Stimulated activated CD8-positive, alpha-beta memory T cell treated with anti-CD3 and anti-CD28 coated beads, Interleukin-12 subunit alpha, Interleukin-12 subunit beta, amount 100 ng/mL, for 4 hours (primary cell): ENCODE results near the gene MMP24.
"Not testable (repeated sequence)": the region's sequence is repeated elsewhere in the genome, so short reads cannot be mapped to it uniquely, and the experiment has no call there.

Source experiments
- DNase-seq: peaks from one replicate; pipeline ENCODE4 v3.0.0-alpha.2; 2020; ENCODE audit warnings: low read depth

Gene MMP24

DNA sequence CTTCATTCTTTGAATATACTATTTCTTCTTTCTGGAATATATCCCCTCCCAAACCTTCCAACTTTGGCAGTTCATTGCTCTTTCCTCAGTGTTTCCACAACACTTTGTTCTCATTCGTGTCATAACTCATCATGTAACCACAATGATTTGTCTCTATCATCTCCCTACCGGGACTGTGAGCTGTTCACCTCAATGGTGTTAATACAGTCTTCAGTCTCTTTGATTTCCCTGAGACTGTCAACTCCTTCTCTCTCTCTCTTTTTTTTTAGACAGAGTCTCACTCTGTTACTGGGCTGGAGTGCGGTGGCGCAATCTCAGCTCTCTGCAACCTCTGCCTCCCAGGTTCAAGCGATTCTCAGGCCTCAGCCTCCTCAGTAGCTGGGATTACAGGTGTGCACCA, 2.5 kb upstream of the MMP24 start:
- DNase-seq = no peak

DNA sequence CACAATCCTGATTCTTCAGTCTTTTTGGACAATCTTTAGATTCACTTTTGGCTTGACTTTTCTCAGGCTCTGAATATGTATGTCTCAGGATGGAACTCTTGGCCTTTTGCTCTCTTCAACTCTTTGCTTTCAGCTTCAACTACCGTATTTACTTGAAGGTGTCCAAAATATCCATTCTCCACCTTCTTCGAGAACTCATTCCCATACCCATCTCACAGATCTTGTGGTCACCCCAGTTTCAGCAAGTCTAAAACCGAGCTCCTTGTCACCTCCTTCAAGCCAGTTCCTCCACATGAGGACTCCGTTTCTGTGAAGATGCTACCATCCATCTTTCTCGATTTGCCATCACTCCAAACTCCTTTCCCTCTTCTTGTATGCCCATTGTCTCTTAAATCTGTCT, 2.0 kb upstream of the MMP24 start:
- no peak for DNase-seq

DNA sequence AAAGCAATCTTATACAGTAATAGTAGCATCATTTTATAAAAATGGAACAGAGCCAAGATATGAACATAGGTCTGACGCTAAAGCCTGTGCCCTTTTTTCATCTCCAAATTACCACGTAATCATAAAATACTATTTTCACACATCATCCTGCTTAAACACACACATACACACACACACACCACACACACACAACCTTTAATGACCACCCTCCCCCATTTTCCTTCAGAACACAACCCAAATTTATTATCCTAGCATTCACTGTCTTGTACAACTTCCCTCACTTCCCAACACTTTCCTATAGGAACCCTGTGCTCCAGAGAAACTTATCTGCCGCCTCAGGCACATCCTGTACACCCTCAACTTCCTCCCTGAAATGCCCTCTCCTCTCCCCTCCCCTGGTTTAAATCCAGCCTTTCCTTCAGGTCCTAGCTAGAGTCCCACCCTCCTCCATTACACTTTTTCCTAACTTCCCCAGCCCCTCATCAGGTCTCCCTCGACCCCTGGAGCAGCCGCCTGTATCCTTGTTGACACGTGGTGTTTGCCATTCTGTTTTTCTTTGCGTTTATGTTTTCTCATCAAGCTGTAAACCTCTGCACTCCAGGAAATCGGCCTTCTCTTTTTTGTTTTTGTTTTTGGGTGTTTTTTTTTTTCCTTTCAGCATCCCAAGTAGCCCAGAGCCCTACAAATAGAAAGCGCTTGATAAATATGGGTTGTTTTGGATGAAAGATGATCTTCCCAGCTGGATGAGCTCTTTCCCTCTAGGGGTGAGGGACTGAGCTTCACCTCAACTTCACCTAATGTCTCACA, 968 bp upstream of the MMP24 start:
- DNase-seq = no peak

DNA sequence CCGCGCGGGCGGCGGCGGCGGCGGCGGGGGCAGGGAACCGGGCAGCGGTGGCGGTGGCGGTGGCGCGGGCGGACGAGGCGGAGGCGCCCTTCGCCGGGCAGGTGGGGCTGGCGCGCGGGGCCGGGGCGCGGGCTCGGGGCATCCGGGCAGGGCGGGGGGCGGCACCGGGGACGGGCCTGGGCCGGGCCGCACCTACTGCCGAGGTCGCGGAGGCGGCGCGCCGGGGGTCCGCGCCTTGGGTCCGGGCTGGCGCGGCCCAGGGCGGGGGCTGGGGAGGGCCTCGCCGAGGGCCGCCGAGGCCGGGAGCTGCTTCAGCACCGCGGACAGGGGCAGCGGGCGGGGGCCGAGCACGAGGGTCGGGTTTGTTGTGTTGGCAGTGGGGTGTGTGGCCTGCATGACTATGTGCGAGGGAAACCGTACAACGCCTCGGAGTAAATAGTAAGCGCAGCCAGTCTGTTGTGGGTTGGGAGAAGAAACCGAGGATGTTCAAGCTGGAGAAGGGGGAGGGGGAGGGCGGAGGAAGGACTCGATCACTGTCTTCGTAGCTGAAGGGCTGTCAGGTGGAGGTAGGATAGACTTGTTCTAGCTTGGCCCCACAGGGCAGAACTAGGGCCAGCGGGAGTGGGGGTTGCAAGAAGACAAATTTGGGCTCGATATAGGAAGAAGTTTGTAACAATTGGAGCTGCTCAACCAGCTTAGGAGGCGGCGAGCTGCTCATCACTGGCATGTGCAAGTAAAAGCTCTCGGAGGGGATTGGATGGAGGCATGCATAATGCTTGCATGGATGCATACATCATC, 593 bp downstream of the MMP24 start:
- DNase-seq = peak; percentile 8

DNA sequence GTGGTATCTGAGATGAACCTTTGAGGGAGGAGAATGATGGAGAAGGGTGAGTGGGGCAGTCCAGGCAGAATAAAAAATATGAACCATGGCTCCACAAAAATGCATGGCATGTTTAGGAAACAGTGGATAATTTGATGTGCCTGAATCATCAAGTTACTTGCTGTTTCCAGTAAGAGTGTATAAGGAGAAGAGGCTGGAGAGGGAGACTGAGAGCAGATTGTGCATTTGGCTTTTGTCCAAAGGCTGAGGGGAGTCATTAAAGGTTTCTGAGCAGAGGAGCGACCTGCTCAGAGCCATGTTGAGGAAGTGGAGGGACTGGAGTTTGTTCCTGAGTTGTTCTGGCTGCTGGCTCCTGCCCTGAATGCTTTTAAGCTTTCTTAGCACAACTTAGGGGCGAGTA, 6.1 kb downstream of the MMP24 start:
- DNase-seq = no peak

DNA sequence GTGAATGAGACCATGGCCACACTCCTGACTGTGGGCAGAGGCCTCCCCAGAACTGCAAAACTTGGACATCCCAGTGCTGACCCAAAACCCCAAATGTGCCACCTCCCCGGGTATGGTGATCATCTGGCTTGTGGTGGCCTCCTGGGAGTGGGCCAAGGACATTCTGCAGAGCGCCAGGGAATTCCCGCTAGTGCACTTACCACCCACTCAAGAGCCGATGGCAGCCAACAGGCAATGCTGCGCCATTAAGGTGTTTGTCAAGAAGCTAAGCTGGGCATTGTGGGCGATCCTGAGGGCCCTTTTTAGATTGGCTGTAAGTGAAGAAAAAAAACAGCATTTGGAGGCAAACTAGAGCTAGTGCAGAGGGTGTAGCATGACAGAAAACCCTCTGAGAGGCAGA, 9.4 kb downstream of the MMP24 start:
- DNase-seq = no peak

DNA sequence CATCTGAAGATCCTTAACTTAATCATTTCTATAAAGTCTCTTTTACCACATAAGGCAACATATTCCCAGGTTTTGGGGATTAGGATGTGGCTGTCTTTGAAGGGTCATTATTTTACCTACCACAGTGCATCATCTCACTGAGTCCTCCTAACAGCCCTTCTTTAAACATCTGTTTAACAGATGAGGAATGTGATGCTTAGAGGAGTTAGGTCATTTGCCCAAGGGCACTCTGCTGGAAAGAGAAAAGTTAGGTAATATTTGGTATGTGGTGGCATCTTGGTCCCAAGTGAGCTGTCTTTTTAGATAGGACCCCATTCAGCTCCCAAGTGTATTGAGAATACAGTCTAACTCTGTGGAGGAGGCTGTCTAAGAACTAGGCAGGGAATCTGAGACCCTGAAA, 11.0 kb downstream of the MMP24 start:
- DNase-seq = no peak

DNA sequence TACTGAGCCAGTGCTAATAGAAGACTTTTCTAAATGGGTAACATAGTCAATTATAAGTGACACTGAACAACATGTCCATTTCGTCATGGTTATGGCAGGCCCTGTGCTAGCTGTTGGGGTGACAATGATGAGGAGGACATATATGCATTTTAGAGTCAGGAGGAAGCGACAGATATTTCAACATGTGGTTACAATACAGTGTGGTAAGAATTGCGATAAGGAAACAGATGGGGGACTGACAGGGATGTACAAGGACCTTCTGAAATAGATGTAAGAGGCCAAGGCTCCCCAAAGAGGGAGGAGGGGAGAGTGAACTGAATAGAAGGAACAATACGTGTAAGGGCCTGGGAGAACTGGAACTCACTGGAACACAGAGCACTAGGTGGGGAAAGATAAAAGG, 11.7 kb downstream of the MMP24 start:
- DNase-seq = no peak

DNA sequence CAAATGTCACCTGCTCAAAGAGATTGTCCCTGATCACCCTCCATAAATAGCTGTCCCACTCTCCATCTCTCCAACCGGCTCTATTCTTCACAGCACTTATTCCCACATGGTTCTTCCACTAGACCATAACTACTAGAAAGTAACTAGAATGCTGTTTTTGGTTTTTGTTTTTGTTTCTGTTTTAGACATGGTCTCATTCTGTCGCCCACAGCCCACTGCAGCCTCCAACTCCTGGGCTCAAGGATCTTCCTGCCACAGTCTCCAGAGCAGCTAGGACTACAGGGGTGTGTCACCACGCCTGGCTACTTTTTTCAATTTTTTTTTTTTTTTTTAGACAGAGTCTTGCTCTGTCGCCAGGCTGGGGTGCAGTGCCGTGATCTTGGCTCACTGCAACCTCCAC, 12.2 kb downstream of the MMP24 start:
- no peak for DNase-seq

DNA sequence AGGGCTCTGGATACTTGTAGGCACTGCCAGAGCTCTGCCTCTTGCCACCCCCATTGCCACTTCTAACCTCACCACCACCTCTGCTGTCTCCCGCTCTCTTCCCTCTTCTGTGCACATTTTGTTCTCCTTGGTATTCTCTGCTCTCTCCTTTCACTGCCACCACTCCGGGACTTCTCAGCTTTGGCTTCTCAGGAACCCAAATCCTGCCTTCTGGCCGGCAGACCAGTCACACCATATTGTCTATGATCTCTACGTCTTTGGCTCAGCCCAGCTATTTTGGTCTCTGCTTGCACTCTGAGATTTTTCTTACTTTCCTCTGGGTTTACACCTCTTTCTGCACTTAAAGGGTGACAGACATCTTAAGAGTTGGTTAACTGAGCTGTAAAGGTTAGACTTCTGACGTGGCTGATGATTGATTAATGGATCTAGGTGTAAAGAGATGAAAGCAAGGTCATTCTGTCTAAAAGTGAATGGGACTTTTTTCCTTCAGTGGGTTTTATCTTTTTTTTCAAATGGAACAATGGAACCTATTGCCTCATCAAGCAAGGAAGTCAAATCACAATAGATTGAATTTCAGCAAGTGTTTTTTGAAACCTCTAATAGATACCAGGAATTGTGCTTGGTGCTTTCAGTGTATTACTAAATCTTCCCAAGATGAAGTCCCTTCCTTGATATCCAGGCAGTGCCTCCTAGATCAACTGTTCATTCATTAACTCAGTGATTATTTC, 13.8 kb downstream of the MMP24 start:
- DNase-seq = no peak

DNA sequence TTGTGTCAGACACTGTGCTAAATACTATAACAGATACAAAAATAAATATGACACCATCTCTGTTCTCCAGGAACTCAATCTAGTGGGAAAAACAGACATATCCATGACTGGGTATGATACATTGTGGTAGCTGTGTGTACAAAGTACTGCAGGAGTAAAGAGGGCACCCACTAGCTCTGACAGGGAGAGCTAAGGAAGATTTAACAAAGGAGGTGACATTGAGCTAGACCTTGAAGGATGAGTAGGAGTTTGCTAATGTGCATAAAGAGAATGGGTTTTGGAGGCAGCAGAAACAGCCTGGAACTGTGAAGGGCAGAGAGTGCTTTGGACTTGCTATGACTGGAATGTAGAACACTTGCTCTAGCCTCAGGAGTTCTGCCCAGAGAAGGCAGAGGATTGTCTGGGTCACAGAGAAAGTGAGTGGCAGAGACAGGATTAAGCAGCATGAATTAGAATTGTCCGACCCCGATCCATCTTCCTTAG, 14.4 kb downstream of the MMP24 start:
- no peak for DNase-seq

DNA sequence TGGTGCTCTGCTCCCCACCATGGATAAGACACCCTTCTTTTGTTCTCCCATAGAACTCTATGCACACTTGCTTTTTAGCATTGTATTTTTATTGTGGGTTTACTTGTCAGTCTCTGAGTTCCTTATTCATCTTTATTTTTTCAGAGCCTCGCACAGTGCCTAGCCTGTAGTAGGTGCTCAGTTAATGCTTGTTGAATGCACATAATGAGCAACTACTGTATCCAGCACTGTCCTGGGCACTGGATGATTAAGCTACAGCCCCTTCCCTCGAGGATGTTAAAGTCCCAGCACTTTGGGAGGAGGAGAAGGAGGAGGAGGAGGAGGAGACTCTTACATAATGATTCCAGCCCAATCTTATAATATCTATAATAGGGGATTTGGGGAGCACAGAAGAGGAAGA, 16.8 kb downstream of the MMP24 start:
- no peak for DNase-seq

DNA sequence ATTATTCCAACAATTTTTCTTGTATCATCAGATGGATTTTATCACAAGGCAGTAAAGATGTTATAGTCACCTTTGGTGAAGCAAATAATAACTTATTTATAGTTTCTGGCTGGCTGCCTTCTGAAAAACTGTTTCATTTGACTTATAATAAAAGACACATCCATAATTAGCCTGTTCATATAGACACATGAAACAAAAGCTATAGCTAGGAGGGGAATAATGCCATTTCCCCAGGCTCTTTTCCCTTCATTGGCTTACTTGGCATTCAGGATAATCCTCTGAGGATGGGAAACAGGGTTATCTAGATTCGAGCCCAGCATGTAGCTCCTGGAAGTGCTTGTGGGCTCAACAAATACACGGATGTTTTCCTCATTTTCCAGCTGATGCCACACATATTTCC, 17.5 kb downstream of the MMP24 start:
- DNase-seq = no peak

DNA sequence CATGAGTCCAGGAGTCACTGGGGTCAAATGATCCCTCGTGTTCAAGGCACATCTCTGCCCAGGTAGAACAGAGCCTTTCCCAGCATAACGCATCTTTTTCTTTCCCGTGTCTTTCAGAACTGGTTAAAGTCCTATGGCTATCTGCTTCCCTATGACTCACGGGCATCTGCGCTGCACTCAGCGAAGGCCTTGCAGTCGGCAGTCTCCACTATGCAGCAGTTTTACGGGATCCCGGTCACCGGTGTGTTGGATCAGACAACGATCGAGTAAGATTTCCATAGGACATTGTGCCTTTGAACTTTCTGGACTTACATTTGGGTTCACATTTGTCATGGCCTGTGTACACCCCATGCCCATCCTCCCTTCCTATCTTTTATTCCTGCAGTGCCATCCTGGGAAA, 20.2 kb downstream of the MMP24 start:
- no peak for DNase-seq

DNA sequence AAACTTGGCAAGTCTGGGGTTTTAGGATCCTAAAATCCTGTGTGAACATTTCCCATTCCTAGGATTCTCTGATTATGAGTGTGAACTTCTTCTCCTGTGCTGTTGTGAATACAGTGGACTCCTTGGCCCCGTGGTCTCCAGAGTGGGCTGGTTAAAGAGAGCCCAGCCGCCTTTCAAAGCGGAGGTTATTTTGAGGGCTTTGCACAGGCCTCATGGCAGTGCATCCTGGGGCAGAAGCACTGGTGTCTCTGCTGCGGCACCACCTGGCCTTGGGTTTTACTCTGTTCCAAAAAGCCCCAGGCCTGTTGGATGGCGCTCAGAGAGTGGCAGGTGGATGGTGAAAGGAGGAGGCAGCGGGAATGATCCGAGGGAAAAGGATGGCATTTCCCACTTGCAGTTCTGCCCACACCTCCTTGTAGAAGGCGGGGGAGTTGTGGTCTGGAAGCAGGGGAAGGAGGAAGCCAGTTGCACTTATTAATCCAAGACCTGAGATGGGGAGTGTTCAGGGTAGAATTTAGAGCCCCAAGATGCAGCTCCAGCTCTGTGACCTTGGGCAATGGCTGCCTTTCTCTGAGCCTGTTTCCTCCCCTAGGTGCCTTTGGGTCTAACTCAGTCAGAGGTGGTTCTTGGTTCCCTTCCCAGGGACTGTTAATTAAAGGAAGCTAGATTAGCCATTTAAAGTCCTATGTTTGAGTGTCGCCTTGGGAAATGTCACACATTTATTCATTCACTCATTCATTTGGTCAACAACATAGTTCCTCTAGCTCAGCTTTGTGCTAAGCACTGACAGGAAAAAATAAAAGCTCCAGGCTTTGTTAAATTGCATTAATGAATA, 22.4 kb downstream of the MMP24 start:
- no peak for DNase-seq

DNA sequence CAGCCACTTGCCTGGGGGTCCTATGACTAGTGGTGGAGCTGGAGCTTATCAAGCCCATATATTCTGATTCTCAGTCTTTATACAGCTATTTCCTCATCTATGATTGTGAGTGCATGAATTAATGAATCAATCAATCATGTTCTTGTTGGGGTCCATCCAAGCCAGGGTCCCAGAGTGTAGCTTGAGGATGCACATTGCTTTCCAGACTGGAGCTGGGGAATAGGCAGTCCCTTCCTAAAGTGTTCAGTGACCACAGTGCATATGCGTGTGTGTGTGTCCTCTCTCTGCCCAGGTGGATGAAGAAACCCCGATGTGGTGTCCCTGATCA, 25.1 kb downstream of the MMP24 start:
- no peak for DNase-seq

DNA sequence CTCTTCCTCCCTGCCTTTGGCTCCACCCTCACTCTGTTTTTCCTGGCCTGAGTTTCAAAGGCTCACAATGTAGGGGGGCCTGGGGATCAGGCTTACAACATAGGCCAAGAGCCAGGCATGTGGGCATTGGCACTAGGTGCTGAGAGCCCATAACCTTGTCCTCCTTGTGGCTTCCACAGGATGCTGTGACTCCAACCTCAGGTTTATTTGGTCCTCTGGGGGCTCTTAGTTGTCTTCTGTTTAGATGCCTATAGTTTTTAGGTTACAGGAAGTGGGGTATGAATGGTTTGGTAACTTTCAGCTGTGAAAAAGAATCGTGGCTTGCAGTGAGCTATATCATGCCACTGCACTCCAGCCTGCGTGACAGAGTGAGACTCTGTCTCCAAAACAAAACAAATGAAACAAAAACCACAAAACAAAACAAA, 25.6 kb downstream of the MMP24 start:
- no peak for DNase-seq

DNA sequence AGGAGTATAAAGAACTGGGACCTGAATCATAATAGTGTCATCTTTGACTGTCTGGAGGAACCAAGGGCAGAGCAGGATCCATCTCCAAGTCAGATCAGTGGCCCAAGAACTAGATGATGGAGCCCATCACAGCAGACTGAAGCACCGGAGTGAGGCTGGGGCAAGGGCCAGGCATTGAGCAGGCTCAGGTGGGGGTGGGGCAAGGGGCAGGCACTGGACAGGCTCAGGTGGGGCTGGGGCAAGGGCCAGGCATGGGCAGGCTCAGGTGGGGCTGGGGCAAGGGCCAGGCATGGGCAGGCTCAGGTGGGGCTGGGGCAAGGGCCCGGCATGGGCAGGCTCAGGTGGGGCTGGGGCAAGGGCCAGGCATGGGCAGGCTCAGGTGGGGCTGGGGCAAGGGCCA, 26.1 kb downstream of the MMP24 start:
- not testable (repeated sequence) for DNase-seq

DNA sequence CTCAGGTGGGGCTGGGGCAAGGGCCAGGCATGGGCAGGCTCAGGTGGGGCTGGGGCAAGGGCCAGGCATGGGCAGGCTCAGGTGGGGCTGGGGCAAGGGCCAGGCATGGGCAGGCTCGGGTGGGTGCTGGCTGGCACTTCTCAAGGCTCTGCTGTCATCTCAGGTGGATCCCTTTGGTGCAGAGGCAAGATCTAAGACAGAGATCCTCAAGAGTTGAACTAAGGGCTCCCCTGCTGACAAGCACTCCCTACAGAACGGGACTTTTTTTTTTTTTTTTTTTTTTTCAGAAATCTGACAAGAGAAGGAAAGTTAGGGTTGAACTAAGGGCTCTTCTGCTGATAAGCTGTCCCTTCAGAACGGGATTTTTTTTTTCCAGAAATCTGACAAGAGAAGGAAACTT, 26.5 kb downstream of the MMP24 start:
- DNase-seq = no peak

DNA sequence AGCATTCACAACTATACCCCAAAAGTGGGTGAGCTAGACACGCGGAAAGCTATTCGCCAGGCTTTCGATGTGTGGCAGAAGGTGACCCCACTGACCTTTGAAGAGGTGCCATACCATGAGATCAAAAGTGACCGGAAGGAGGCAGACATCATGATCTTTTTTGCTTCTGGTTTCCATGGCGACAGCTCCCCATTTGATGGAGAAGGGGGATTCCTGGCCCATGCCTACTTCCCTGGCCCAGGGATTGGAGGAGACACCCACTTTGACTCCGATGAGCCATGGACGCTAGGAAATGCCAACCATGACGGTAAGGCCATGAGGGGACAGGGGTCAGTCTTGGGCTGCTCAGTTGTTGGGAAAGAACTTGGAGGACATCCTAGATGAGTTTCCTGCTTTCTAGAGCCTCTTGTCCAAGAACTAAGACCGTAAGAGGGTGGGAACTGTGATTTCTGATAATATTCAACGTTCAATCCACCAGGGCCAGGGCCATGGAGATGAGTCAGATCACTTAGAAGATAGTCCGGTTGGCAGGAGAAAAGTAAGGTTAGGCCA, 28.0 kb downstream of the MMP24 start:
- DNase-seq = no peak

DNA sequence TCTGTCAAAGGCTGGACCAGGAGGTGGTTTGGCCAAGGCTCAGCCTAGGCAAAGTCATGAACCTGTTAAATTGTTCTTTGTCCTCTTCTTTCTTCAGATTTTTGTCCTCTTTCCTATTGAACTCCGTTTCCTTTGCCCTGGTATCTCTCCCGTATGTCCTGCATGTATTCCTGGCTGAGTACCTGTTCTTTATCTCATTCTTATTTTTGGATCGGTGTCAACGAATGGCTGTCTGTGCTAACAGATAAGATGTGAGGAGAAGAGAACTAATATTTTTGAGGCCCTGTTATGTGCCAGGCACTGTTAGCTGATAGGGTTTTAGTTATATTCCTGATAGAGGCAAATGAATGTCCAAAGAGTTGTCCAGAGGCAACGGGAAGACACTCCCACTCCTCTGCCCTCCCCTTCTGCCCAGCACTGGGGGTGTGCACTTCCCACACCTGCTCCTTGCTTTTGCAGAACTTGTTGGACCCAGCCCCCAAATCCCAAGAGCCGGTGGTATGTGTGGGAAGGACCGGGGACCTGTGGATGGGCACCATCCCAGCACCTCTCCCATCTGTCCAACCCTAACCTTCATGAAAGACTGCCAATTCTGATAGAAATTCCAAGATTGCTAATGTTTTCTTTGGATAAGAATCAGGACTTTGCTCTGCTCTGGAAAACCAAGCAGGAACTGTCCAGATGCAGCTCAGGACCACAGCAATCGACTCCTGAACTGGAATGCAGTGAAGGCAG, 30.9 kb downstream of the MMP24 start:
- no peak for DNase-seq
